Measurements from ENCODE around the gene VEGFC. TPM values are rescaled to one million over a fixed set of nuclear protein-coding genes. Genes with fewer than 3 reads are reported as not detected.
A peak's percentile ranks its signal among the peaks of the same experiment; 100 is the strongest.

The VEGFC gene
- total and polyA plus RNA-seq, 2 experiments from 2014 or later, result 3.5 to 4.9 TPM

- Histone ChIP-seq H3K27ac (no peak overlapping the region), H3K36me3 (no peaks in the 10 kb centered on the region), H3K9me3 (ENCODE audit: low read depth) (no peaks in the 10 kb centered on the region), H3K4me1 (ENCODE audit: low read depth) (peaks cover 5% of the 10 kb centered on the region), H3K27me3 (no peaks in the 10 kb centered on the region), H3K4me3 (no peak overlapping the region)
- no peak for TF ChIP-seq CTCF (IDR thresholded peaks at IDR 0.05; ENCODE audit: low read depth, low read length)
- DNase-seq (ENCODE audit: low read depth in 1 of 2, low spot score in 1 of 2), result peak in 1 of 2 donors; percentile 17
These were observed 83.3 kb downstream of the VEGFC start for GRCh38 chr4:176709417-176709816.

GRCh38 chr4:176708771-176709311, 83.9 kb downstream of the VEGFC start:
- no peaks in the 10 kb centered on the region for H3K36me3 ChIP-seq
- no peak overlapping the region for H3K27ac ChIP-seq

GRCh38 chr4:176690716-176691115, 102.0 kb downstream of the VEGFC start:
- Histone ChIP-seq H3K27me3 (no peaks in the 10 kb centered on the region), H3K27ac (no peak overlapping the region), H3K4me1 (ENCODE audit: low read depth) (no peaks in the 10 kb centered on the region), H3K9me3 (ENCODE audit: low read depth) (no peaks in the 10 kb centered on the region), H3K36me3 (no peaks in the 10 kb centered on the region), H3K4me3 (no peak overlapping the region)
- no peak for TF ChIP-seq CTCF (IDR thresholded peaks at IDR 0.05; ENCODE audit: low read depth, low read length)
- no peak for DNase-seq (ENCODE audit: low read depth in 1 of 2, low spot score in 1 of 2)

More at GRCh38 chr4:176708771-176709311, 83.9 kb downstream of the VEGFC start:
- TF ChIP-seq CTCF (IDR thresholded peaks at IDR 0.05; ENCODE audit: low read depth, low read length), result no peak
- no peaks in the 10 kb centered on the region for H3K9me3 ChIP-seq (ENCODE audit: low read depth)
- H3K4me3 ChIP-seq, result no peak overlapping the region
- H3K27me3 ChIP-seq, result no peaks in the 10 kb centered on the region
- H3K4me1 ChIP-seq (ENCODE audit: low read depth), result peaks cover 5% of the 10 kb centered on the region
- DNase-seq (ENCODE audit: low read depth in 1 of 2, low spot score in 1 of 2), result no peak

GRCh38 chr4:176680668-176681180, 112.0 kb downstream of the VEGFC start:
- TF ChIP-seq CTCF (IDR thresholded peaks at IDR 0.05; ENCODE audit: low read depth, low read length), result no peak
- H3K36me3 ChIP-seq, result no peaks in the 10 kb centered on the region
- DNase-seq (ENCODE audit: low read depth in 1 of 2, low spot score in 1 of 2), result peak in 1 of 2 donors; percentile 3
- no peaks in the 10 kb centered on the region for H3K27me3 ChIP-seq
- no peaks in the 10 kb centered on the region for H3K9me3 ChIP-seq (ENCODE audit: low read depth)
- H3K27ac ChIP-seq, result peak overlapping the region; percentile 65
- no peak overlapping the region for H3K4me3 ChIP-seq
- peaks cover 14% of the 10 kb centered on the region for H3K4me1 ChIP-seq (ENCODE audit: low read depth)

- TF ChIP-seq CTCF (IDR thresholded peaks at IDR 0.05; ENCODE audit: low read depth, low read length), result no peak
- no peaks in the 10 kb centered on the region for H3K27me3 ChIP-seq
- no peak overlapping the region for H3K27ac ChIP-seq
- no peak for DNase-seq (ENCODE audit: low read depth in 1 of 2, low spot score in 1 of 2)
- H3K9me3 ChIP-seq (ENCODE audit: low read depth), result no peaks in the 10 kb centered on the region
- peaks cover 25% of the 10 kb centered on the region for H3K4me1 ChIP-seq (ENCODE audit: low read depth)
- H3K36me3 ChIP-seq, result no peaks in the 10 kb centered on the region
- no peak overlapping the region for H3K4me3 ChIP-seq
These were observed 115.8 kb downstream of the VEGFC start for GRCh38 chr4:176676901-176677300.

Measured in cardiac muscle cell (in vitro differentiated cells and primary cell).